ENCODE measurements around the gene TMEM139.

DNA sequence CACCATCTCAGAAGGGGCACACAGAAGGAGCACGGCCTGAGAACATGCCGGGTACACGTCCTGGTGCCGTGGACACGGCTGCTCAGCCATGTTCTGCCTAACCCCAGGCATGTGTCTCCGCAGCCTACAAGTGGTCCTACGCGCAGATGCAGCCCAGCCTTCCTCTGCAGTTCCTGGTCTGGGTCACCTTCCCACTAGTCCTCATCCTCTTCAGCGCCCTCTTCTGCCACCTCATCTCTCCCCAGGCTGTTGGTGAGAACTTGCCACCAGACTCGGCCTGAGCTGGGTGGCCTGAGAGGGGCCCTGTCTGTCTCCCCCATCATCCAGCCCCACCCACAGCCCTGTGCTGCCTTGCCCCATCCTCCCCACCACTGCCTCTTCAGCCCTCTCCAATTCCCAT, 36.5 kb downstream of the TMEM139 start:
- no peak for TF ChIP-seq POLR2A (IDR thresholded peaks at IDR 0.05)
- TF ChIP-seq, protein P1, sequence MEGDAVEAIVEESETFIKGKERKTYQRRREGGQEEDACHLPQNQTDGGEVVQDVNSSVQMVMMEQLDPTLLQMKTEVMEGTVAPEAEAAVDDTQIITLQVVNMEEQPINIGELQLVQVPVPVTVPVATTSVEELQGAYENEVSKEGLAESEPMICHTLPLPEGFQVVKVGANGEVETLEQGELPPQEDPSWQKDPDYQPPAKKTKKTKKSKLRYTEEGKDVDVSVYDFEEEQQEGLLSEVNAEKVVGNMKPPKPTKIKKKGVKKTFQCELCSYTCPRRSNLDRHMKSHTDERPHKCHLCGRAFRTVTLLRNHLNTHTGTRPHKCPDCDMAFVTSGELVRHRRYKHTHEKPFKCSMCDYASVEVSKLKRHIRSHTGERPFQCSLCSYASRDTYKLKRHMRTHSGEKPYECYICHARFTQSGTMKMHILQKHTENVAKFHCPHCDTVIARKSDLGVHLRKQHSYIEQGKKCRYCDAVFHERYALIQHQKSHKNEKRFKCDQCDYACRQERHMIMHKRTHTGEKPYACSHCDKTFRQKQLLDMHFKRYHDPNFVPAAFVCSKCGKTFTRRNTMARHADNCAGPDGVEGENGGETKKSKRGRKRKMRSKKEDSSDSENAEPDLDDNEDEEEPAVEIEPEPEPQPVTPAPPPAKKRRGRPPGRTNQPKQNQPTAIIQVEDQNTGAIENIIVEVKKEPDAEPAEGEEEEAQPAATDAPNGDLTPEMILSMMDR (IDR thresholded peaks at IDR 0.05) = no peak

Data from testis (tissue), 2 donors.